Activated naive CD4-positive, alpha-beta T cell treated with anti-CD3 and anti-CD28 coated beads, Interleukin-2, amount 10 ng/mL, durations not matched to agents 7 days and 5 days (primary cell): ENCODE measurements around the gene ZNF628.
"Not testable (repeated sequence)": the region's sequence is repeated elsewhere in the genome, so short reads cannot be mapped to it uniquely, and the experiment has no call there.

Experiments
- CTCF ChIA-PET: fragments of 350-600 bp; sonication (Branson Sonifier 250); formaldehyde crosslinking; loops from one replicate; lab custom pipeline; 2021; ENCODE audit warnings: antibody characterized with exemption; lab: Charles Lee
- DNase-seq: peaks from one replicate; pipeline ENCODE4 v3.0.0-alpha.2; 2020
- H3K27ac Mint-ChIP-seq: one replicate; pipeline ENCODE4 v1.8.0; 2021; ENCODE audit warnings: mild to moderate bottlenecking, moderate library complexity, mixed read lengths
- H3K27me3 Mint-ChIP-seq: one replicate; pipeline ENCODE4 v1.8.0; 2021; ENCODE audit warnings: mild to moderate bottlenecking, mixed read lengths
- H3K36me3 Mint-ChIP-seq: one replicate; pipeline ENCODE4 v1.8.0; 2021; ENCODE audit warnings: mixed read lengths
- H3K4me1 Mint-ChIP-seq: one replicate; pipeline ENCODE4 v1.8.0; 2021; ENCODE audit warnings: mixed read lengths
- H3K4me3 Mint-ChIP-seq: one replicate; pipeline ENCODE4 v1.8.0; 2021; ENCODE audit warnings: mild to moderate bottlenecking, moderate library complexity, mixed read lengths
- H3K9me3 Mint-ChIP-seq: one replicate; pipeline ENCODE4 v1.8.0; 2021; ENCODE audit warnings: mixed read lengths

ZNF628 gene

DNA sequence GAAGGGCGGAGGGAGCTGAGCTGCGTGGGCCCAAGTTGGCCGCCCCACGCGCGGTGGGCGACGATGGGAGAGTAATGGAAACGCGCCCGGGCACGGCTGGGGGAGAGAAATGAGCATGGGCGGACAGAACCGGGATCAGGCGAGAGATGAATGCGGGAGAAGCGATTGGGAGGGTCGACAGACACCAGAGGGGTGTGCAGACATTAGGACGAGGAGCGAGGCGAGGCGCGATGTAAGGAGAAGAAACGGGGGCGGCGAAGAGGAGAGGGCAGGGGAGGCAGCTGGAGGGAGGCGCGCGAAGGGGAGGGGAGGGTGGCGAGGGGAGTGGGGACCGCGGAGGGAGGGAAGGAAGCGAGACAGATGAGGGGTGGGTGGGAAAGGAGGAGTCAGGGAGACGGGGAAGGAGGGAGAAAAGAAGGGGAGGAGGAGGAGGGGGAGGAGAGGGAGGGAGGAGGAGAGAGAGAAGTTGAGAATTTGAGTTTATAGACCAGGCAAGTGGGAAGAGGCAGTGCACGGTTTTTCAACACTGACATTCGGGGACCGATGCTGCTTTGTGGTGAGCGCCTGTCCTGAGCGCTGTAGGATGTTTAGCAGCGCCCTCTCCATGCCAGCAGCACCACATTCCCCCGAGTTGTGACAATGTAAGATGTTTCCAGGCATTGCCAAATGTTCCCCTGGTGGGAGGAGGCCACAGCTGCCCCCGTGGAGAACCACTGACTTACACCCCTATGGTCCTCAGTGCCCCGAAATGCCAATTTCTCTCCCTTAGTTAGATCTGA lies 33.2 kb upstream of the ZNF628 start, which contains the start of gene SHISA7:
SHISA7 (minus strand) TSS at position 256 of the 779 bp plus-strand sequence. CDS start 437 bp downstream, outside the sequence.
- no peaks in the 10 kb centered on the region for H3K9me3 Mint-ChIP-seq
- H3K4me1 Mint-ChIP-seq: peaks cover 16% of the 10 kb centered on the region
- DNase-seq: no peak
- no peak within 1 kb of the TSS for H3K4me3 Mint-ChIP-seq
- CTCF ChIA-PET: no interaction called here
- H3K27me3 Mint-ChIP-seq: peaks cover 79% of the 10 kb centered on the region
- H3K27ac Mint-ChIP-seq: no peak within 1 kb of the TSS
- H3K36me3 Mint-ChIP-seq: no peaks in the 10 kb centered on the region

DNA sequence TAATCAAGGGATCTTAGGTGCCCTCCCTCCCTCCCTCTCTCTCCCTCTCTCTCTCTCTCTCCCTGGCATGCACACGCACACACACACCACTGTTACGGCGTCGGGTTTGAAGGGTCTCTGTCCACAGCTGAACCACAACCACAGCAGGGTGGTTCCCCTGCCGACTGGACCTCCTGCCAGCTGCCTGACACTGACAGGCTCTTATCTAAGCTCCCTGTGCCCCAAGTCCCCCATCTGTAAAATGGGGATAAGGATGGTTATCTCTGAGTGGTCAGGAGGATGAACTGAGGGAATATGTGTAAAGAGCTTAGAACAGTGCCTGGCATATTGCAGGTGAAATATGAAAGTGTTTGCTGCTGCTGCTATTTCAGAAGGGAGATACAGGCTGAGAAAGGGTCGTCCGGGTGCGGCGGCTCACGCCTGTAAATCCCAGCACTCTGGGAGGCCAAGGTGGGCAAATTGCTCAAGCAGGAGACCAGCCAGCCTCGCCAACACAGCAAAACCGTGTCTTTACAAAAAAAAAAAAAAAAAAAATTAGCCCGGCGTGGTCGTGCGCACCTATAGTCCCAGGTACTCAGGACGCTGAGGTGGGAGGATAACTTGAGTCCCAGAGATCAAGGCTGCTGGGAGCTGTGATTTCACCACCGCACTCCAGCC lies 32.5 kb upstream of the ZNF628 start:
- H3K27me3 Mint-ChIP-seq: peaks cover 72% of the 10 kb centered on the region

DNA sequence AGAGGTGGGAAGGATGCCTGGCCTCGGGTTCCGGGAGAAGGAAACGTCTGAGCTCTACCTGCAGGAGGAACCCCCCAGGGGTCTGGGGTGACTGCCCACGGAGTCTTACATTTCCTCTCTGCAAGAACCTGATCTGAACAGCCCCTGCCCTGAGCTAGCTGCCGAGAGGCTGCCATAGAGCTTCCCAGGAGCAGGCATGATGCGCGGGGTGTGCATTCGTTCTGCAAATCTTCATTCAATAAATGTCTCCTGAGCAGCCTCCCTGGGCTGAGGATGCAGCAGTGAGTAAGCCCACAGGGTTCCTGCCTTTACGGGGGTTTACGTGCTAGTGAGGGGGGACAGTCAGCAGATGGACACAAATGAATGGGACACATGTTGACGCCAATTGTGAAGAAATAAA lies 31.8 kb upstream of the ZNF628 start:
- Mint-ChIP-seq H3K4me1 (peaks cover 16% of the 10 kb centered on the region), H3K9me3 (no peaks in the 10 kb centered on the region), H3K27ac (no peak overlapping the region), H3K4me3 (no peak overlapping the region), H3K36me3 (no peaks in the 10 kb centered on the region), H3K27me3 (peaks cover 65% of the 10 kb centered on the region)
- CTCF ChIA-PET: interaction anchor here (1.1 kb wide), 1 partner anchor 58 kb away, joined by 3 read pairs; no protein-coding TSS in a partner anchor
- DNase-seq: no peak

More for the DNA sequence above, 32.5 kb upstream of the ZNF628 start:
- no peak overlapping the region for H3K4me3 Mint-ChIP-seq
- peaks cover 16% of the 10 kb centered on the region for H3K4me1 Mint-ChIP-seq
- H3K36me3 Mint-ChIP-seq: no peaks in the 10 kb centered on the region
- CTCF ChIA-PET: no interaction called here
- no peaks in the 10 kb centered on the region for H3K9me3 Mint-ChIP-seq
- no peak overlapping the region for H3K27ac Mint-ChIP-seq
- DNase-seq: no peak

DNA sequence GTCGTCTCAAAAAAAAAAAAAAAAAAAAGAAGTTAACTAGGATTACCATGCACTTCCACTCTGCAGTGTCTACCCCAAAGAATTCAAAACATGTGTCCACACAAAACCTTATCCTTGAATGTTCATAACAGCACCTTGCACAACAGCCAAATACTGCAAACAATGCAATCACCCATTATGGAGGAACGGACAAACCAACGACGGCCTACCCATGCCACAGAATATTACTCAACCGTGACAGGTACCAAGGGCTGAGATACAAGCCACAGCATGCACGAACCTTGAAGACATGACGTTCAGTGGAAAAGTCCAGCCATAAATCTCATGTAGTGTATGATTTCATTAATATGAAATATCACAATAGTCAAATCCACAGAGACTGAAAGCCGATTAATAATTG lies 30.4 kb upstream of the ZNF628 start:
- DNase-seq: no peak

DNA sequence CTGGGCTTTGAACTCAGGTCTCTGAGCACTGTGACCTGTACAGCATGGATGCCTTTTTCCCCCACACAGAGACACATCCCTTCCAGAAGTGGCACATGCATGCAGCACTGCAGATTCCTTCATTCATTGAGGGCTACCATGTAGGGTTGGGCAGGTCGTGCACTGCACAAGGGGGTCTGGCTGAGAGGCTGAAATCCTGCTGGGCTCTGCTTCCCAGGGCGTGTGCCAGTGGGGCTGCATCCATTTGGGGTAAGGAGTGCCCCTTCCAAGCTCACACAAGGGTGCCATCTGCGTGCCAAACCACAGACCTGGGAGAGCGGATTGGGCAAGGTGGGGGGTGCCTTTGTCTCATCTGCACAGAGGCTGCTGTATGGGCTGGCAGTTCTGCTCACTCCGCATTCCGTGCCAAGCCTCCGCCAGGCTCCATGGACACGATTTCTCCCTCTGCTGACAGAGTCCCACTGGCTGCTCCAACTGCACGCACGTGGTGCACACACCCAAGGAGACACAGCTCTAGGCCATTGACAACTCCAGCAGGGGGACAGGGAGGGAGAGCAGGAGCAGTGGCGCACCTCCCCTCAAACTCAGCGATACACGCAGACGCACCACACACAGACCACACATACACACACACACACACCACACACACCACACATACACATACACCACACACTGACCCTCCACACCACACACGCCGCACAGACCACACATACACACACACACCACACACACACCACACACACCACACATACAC lies 28.8 kb upstream of the ZNF628 start:
- no peak overlapping the region for H3K4me3 Mint-ChIP-seq
- no peak for DNase-seq
- no peak overlapping the region for H3K27ac Mint-ChIP-seq
- no peaks in the 10 kb centered on the region for H3K9me3 Mint-ChIP-seq
- H3K36me3 Mint-ChIP-seq: no peaks in the 10 kb centered on the region
- H3K27me3 Mint-ChIP-seq: peaks cover 60% of the 10 kb centered on the region
- CTCF ChIA-PET: no interaction called here
- H3K4me1 Mint-ChIP-seq: peaks cover 5% of the 10 kb centered on the region

More for the DNA sequence above, 30.4 kb upstream of the ZNF628 start:
- no peak overlapping the region for H3K27ac Mint-ChIP-seq
- H3K9me3 Mint-ChIP-seq: no peaks in the 10 kb centered on the region
- peaks cover 12% of the 10 kb centered on the region for H3K4me1 Mint-ChIP-seq
- H3K27me3 Mint-ChIP-seq: peaks cover 60% of the 10 kb centered on the region
- CTCF ChIA-PET: no interaction called here
- H3K4me3 Mint-ChIP-seq: no peak overlapping the region
- H3K36me3 Mint-ChIP-seq: no peaks in the 10 kb centered on the region

DNA sequence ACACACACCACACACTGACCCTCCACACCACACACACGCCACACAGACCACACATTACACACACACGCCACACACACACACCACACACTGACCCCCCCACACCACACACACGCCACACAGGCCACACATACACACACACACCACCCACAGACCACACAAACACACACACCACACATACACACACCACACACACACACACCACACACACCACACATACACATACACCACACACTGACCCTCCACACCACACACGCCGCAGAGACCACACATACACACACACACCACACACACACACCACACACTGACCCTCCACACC lies 28.3 kb upstream of the ZNF628 start:
- H3K27ac Mint-ChIP-seq, H3K4me1 Mint-ChIP-seq, DNase-seq, H3K9me3 Mint-ChIP-seq, H3K4me3 Mint-ChIP-seq, H3K36me3 Mint-ChIP-seq, CTCF ChIA-PET: not testable (repeated sequence)
- H3K27me3 Mint-ChIP-seq: peaks cover 60% of the 10 kb centered on the region

DNA sequence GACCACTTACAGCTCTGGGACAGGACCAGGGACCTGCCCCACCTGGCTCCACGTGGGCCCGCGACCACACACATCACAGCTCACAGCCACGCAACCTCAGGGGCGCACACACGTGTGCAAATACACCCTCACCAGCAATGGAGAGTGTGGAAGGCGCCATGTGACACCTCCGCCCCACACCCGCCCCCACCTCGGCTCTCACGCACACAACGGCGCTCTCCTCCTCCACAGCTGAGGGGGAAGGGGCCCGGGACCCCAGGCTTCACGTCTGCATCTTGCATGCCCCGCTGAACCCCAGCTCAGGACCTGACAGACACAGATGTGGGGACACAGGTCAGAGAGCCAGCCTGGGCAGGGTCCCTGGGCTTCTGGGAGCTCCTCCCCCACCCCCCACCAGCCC lies 26.9 kb upstream of the ZNF628 start:
- CTCF ChIA-PET: no interaction called here
- DNase-seq: no peak
- peaks cover 3% of the 10 kb centered on the region for H3K36me3 Mint-ChIP-seq
- H3K4me1 Mint-ChIP-seq: peaks cover 6% of the 10 kb centered on the region
- no peak overlapping the region for H3K4me3 Mint-ChIP-seq
- peaks cover 58% of the 10 kb centered on the region for H3K27me3 Mint-ChIP-seq
- H3K9me3 Mint-ChIP-seq: no peaks in the 10 kb centered on the region
- no peak overlapping the region for H3K27ac Mint-ChIP-seq

DNA sequence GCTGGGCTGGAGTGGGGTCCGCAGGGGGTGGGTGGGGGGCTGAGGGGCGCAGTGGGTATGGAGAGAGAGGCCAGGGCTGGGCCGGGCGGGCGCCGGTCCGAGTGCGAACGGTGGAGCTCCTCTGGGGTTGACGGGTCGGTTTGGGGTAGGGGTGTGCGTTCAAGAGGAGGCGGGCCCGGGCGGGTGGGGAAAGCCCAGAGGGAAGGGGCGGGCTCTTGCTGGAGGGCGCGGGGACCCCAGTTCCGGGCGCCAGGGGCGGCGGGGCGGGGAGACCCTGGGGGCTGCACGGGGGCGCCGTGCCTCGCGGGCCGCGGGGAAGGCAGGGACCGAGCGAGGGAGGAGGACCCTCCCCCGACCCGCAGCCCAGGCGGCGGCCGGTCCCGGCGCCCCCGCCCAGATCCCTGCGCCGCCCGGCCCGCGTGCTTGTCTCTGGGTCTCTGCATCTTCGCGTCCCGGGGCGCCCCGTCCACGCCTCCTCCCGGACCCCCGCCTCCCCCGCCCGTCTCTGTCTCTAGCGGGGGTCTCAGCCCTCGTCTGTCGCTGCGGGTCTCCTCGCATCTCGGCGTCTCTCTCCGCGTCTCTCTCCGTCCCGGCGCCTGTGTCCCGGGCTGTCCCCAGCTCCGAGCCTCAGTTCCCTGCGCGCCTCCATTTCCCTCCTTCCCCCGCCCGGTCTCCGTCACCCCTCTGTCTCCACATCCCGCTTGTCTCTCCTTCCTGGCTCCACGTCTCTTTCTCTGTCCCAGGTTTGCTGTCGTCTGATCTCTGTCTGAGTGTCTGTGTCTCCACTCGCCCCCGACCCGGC lies 25.1 kb upstream of the ZNF628 start:
- Mint-ChIP-seq H3K9me3 (no peaks in the 10 kb centered on the region), H3K4me3 (no peak overlapping the region), H3K36me3 (peaks cover 3% of the 10 kb centered on the region), H3K27me3 (peaks cover 45% of the 10 kb centered on the region), H3K27ac (no peak overlapping the region), H3K4me1 (peaks cover 6% of the 10 kb centered on the region)
- no peak for DNase-seq
- CTCF ChIA-PET: no interaction called here

DNA sequence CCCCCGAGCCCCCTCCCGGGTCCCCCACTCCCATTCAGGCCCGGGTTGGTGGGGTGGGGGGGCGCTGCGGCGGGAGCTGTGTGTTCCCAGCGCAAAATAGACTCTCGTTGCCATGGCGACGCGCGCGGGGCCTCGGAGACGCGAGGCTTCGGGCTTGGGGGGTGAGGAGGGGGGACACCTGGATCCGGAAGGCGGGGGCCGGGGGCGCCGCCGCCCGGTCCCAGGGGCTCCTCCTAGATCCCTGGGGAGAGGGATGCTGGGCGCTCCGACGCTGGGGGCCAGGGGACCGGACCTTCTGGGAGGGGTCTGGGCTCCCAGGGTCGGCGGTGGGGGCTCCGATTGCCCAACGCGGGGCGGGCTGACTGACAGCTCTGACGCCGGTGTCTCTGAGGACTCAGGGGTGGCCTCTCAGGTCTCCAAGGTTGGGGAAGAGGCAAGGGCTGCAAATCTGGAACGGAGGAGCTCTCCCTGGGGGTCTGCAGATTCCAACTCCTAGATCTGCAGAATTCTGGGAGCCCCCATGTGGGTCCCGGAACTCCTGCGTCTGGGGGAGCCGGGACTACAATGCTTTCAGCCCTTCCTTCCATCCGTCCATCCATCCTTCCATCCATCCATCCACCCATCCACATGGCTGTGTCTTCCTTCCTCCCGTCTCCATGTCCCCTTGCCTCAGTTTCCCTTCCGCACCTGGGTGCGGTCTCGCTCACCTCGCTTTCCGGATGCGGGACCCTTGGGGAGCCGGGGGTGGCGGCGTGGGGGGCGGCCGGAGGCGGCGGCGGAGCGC lies 24.3 kb upstream of the ZNF628 start:
- Mint-ChIP-seq H3K4me1 (peaks cover 6% of the 10 kb centered on the region), H3K27me3 (peaks cover 45% of the 10 kb centered on the region), H3K27ac (no peak overlapping the region), H3K9me3 (no peaks in the 10 kb centered on the region), H3K36me3 (peaks cover 3% of the 10 kb centered on the region), H3K4me3 (no peak overlapping the region)
- CTCF ChIA-PET: interaction anchor here (0.5 to 2.3 kb wide), 3 partner anchors 52 to 440 kb away, joined by 3 to 8 read pairs (median 7); no protein-coding TSS in a partner anchor
- DNase-seq: peak; percentile 47

DNA sequence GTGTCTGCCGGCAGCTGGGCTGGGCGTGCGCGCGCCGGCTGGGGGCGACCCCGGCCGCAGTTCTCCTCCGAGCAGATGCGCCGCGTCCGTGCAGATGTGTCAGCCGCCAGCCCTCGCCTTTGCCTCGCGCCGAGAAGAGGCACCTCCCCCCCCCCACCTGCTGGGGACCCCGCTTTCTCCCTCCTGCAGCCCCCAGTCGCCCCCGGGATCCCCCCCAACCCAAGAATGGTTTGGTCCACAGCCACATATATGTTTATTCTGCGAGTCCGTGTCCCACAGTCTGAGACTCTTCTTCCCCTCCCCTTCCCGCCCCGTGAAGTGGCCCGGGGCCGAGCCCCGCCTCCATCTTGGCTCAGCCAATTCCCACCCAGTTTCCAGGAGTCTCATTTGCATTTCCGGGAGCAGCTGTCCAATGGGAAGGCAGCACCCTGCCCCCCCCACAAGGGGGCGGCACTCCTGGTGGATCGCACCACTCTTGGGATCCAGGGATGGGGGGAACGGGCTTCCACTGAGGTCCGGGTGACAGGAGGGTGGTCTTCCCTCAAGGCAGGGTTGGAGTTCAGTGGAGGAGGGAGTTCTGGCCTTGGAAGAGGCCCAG lies 23.6 kb upstream of the ZNF628 start:
- peak; percentile 59 for DNase-seq
- H3K4me1 Mint-ChIP-seq: peaks cover 6% of the 10 kb centered on the region
- H3K4me3 Mint-ChIP-seq: no peak overlapping the region
- no peak overlapping the region for H3K27ac Mint-ChIP-seq
- CTCF ChIA-PET: interaction anchor here (0.5 to 2.3 kb wide), 4 partner anchors 16 to 441 kb away, joined by 3 to 8 read pairs (median 8); no protein-coding TSS in a partner anchor
- no peaks in the 10 kb centered on the region for H3K9me3 Mint-ChIP-seq
- H3K36me3 Mint-ChIP-seq: peaks cover 3% of the 10 kb centered on the region
- H3K27me3 Mint-ChIP-seq: peaks cover 45% of the 10 kb centered on the region

DNA sequence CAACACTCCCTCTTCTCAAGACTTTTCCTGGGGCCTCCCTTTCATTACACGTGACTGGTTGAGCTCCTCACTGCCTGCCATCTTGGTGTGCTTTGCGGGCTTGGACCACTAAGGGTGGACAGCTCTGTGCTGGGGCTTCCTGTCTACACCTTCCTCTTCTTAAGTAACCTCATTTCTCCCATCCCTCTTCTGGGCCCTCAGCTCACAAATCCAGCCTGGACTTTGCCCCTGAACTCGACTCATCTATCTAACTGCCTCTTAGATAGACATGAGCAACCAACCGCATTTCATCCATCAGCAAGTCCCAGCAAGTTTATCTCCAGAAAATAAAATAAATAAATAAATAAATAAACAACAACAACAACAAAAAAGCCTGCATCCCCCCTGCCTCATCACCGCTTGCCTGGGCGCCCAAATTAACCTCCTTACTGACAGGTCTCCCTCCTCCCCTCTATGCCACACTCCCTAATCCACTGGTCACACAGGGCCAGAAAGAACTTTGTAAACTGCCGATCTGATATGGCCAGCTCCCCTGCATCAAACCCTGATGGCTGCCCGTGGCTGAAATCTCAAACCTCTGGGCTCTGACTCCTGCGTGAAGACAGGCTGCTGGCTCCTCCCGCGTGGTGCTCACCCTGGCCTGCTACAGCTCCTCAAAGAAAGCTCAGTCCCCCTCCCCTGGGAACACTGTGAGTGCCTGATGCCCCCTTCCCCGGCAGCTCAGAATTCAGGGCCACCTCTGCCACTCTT lies 22.7 kb upstream of the ZNF628 start:
- Mint-ChIP-seq H3K4me3 (no peak overlapping the region), H3K36me3 (peaks cover 3% of the 10 kb centered on the region), H3K4me1 (peaks cover 6% of the 10 kb centered on the region), H3K9me3 (no peaks in the 10 kb centered on the region), H3K27ac (peak overlapping the region; percentile 46), H3K27me3 (peaks cover 45% of the 10 kb centered on the region)
- DNase-seq: no peak
- CTCF ChIA-PET: interaction anchor here (0.8 to 2.3 kb wide), 8 partner anchors 17 to 312 kb away, joined by 3 to 8 read pairs (median 5); no protein-coding TSS in a partner anchor

DNA sequence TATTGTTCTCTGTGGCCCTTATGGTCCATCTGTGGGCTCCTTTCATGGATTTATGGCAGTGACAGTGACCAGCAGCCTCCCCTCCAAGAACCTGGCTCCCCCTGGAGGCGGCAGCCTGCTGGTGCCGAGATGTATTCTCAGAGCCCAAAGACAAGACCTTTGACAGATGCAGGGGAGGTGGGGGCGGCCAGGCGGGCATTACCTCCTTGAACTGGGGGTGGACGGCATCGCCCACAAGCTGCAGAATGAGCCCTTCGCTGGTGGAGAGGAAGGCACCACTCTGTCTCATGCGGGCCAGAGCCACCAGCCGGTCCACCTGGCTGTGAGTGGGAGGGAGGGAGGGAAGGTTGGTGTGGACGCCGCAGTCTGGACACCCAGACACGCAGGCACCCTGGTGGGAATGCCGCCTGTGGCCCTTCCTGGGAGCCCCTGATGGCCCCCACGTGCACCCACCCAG lies 21.6 kb upstream of the ZNF628 start:
- Mint-ChIP-seq H3K4me3 (no peak overlapping the region), H3K4me1 (peaks cover 6% of the 10 kb centered on the region), H3K27me3 (peaks cover 45% of the 10 kb centered on the region), H3K36me3 (peaks cover 3% of the 10 kb centered on the region), H3K27ac (no peak overlapping the region), H3K9me3 (no peaks in the 10 kb centered on the region)
- peak; percentile 71 for DNase-seq
- CTCF ChIA-PET: interaction anchor here (1.1 to 2.3 kb wide), 3 partner anchors 18 to 314 kb away, joined by 4 to 8 read pairs (median 8); no protein-coding TSS in a partner anchor
